SK-N-DZ (cell line): ENCODE measurements around the gene ABCB1. TPM values are rescaled to one million over a fixed set of nuclear protein-coding genes. Genes with fewer than 3 reads are reported as not detected.
A peak's percentile ranks its signal among the peaks of the same experiment; 100 is the strongest.

Experiments used
- DNase-seq: peaks from one replicate; pipeline ENCODE4 v3.0.0-alpha.2; 2015; ENCODE audit warnings: low spot score
- polyA plus RNA-seq, 2 experiments: library from polyadenylated mRNA; depleted of rRNA; stranded (reverse); fragments of >200 nt; gene quantifications; 2 replicates each; pipeline ENCODE4 v1.2.3, GENCODE V29; 2014

Gene ABCB1
- polyA plus RNA-seq (2014; cell fraction: cytosol; rRNA removed): 19.8 and 23.1 TPM in 2 replicates
- 11.6 and 15.8 TPM in 2 replicates for polyA plus RNA-seq (2014; cell fraction: nucleus; rRNA removed)

GRCh38 chr7:87600130-87601124, at the start of gene ABCB1:
ABCB1 (minus strand) TSS chr7:87600884; CDS start chr7:87600184, 700 bp downstream.
- peak; percentile 87 for DNase-seq

- no peak for DNase-seq
These were observed 47.6 kb upstream of the ABCB1 start for GRCh38 chr7:87648316-87648715.

GRCh38 chr7:87645446-87645845, 44.8 kb upstream of the ABCB1 start:
- no peak for DNase-seq

GRCh38 chr7:87635921-87636320, 35.2 kb upstream of the ABCB1 start:
- DNase-seq: no peak

- peak; percentile 54 for DNase-seq
These were observed 28.3 kb upstream of the ABCB1 start for GRCh38 chr7:87628780-87629569.

- no peak for DNase-seq
These were observed 26.9 kb upstream of the ABCB1 start for GRCh38 chr7:87627634-87627994.

GRCh38 chr7:87625101-87625500, 24.4 kb upstream of the ABCB1 start:
- DNase-seq: no peak

- DNase-seq: peak; percentile 7
These were observed 23.9 kb upstream of the ABCB1 start for GRCh38 chr7:87624628-87625027.

GRCh38 chr7:87615197-87615596, 14.5 kb upstream of the ABCB1 start:
- DNase-seq: no peak

- no peak for DNase-seq
These were observed 9.2 kb upstream of the ABCB1 start for GRCh38 chr7:87609916-87610315.

GRCh38 chr7:87608431-87608830, 7.7 kb upstream of the ABCB1 start:
- no peak for DNase-seq

GRCh38 chr7:87604264-87604663, 3.6 kb upstream of the ABCB1 start:
- no peak for DNase-seq

GRCh38 chr7:87599336-87599735, 1.3 kb downstream of the ABCB1 start:
- DNase-seq: peak; percentile 74

GRCh38 chr7:87598234-87599009, 2.3 kb downstream of the ABCB1 start:
- DNase-seq: peak; percentile 9

- DNase-seq: no peak
These were observed 4.0 kb downstream of the ABCB1 start for GRCh38 chr7:87596696-87597095.

- DNase-seq: peak; percentile 56
These were observed 4.5 kb downstream of the ABCB1 start for GRCh38 chr7:87596136-87596535.

GRCh38 chr7:87592300-87592699, 8.4 kb downstream of the ABCB1 start:
- DNase-seq: no peak

- no peak for DNase-seq
These were observed 9.5 kb downstream of the ABCB1 start for GRCh38 chr7:87591211-87591610.

GRCh38 chr7:87590578-87590977, 10.1 kb downstream of the ABCB1 start:
- no peak for DNase-seq

- DNase-seq: no peak
These were observed 11.1 kb downstream of the ABCB1 start for GRCh38 chr7:87589631-87590030.

- no peak for DNase-seq
These were observed 19.0 kb downstream of the ABCB1 start for GRCh38 chr7:87581723-87582122.

- no peak for DNase-seq
These were observed 20.0 kb downstream of the ABCB1 start for GRCh38 chr7:87580636-87581035.
